ENCODE measurements around the gene ABHD5.

DNA sequence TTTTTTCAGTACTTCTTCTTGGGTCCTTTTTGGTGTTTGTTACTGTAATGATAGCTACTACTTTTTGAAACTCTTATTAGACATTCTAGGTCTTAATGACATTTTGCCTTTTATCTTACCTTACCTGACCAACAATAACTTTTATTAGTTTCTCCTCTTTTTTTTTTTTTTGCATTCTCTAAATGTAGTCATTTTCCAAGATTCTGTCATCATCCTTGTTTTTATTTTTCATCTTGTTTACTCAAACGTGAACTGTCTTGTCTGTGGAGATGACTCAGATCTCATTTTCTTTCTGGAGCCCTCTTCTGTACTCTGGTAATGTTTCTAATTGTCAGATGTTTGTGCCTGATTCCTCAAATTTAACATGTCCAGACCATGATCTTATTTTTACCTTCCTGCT lies 2.9 kb downstream of the ABHD5 start:
- TF ChIP-seq SIN3A (IDR thresholded peaks at IDR 0.05; ENCODE audit: borderline replicate concordance, insufficient read depth, low read length), result no peak
- TF ChIP-seq POLR2AphosphoS5 (IDR thresholded peaks at IDR 0.05; ENCODE audit: low read depth, low read length), result no peak
- no peak for TF ChIP-seq TAF1 (IDR thresholded peaks at IDR 0.05; ENCODE audit: borderline replicate concordance, insufficient read depth, low read length)
- TF ChIP-seq, protein P1, sequence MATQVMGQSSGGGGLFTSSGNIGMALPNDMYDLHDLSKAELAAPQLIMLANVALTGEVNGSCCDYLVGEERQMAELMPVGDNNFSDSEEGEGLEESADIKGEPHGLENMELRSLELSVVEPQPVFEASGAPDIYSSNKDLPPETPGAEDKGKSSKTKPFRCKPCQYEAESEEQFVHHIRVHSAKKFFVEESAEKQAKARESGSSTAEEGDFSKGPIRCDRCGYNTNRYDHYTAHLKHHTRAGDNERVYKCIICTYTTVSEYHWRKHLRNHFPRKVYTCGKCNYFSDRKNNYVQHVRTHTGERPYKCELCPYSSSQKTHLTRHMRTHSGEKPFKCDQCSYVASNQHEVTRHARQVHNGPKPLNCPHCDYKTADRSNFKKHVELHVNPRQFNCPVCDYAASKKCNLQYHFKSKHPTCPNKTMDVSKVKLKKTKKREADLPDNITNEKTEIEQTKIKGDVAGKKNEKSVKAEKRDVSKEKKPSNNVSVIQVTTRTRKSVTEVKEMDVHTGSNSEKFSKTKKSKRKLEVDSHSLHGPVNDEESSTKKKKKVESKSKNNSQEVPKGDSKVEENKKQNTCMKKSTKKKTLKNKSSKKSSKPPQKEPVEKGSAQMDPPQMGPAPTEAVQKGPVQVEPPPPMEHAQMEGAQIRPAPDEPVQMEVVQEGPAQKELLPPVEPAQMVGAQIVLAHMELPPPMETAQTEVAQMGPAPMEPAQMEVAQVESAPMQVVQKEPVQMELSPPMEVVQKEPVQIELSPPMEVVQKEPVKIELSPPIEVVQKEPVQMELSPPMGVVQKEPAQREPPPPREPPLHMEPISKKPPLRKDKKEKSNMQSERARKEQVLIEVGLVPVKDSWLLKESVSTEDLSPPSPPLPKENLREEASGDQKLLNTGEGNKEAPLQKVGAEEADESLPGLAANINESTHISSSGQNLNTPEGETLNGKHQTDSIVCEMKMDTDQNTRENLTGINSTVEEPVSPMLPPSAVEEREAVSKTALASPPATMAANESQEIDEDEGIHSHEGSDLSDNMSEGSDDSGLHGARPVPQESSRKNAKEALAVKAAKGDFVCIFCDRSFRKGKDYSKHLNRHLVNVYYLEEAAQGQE (IDR thresholded peaks at IDR 0.05; ENCODE audit: insufficient read depth in 1 of 2, low read depth in 2 of 2, low read length in 2 of 2), result no peak
- no peak for TF ChIP-seq FOXP2 (optimal IDR thresholded peaks at IDR 0.05; ENCODE audit: borderline replicate concordance, extremely low read depth, extremely low read length, insufficient read depth)

All from PFSK-1 (cell line).